ENCODE measurements around the gene CCDC15. TPM values are rescaled to one million over a fixed set of nuclear protein-coding genes. Genes with fewer than 3 reads are reported as not detected.
"Not testable (repeated sequence)": the region's sequence is repeated elsewhere in the genome, so short reads cannot be mapped to it uniquely, and the experiment has no call there.

Gene CCDC15
- total RNA-seq, 1 donor from 2014 or later = 2.6 TPM

- no peak for DNase-seq (ENCODE audit: low read depth in 2 of 2)
Observed at GRCh38 chr11:124987096-124987495, 33.1 kb downstream of the CCDC15 start.

GRCh38 chr11:124988063-124988462 lies 34.1 kb downstream of the CCDC15 start:
- DNase-seq (ENCODE audit: low read depth in 2 of 2) = no peak

- no peak for DNase-seq (ENCODE audit: low read depth in 2 of 2)
Observed at GRCh38 chr11:125001079-125001778, 47.2 kb downstream of the CCDC15 start.

GRCh38 chr11:125001849-125002248 lies 47.8 kb downstream of the CCDC15 start:
- no peak for DNase-seq (ENCODE audit: low read depth in 2 of 2)

GRCh38 chr11:125005491-125005890 lies 51.5 kb downstream of the CCDC15 start:
- DNase-seq (ENCODE audit: low read depth in 2 of 2) = no peak

- DNase-seq (ENCODE audit: low read depth in 2 of 2) = no peak
Observed at GRCh38 chr11:125016413-125016812, 62.4 kb downstream of the CCDC15 start.

- no peak for DNase-seq (ENCODE audit: low read depth in 2 of 2)
Observed at GRCh38 chr11:125020342-125020741, 66.3 kb downstream of the CCDC15 start.

- DNase-seq (ENCODE audit: low read depth in 2 of 2) = no peak
Observed at GRCh38 chr11:125022551-125022950, 68.5 kb downstream of the CCDC15 start.

- DNase-seq (ENCODE audit: low read depth in 2 of 2) = no peak
Observed at GRCh38 chr11:125025968-125026367, 72.0 kb downstream of the CCDC15 start.

- DNase-seq (ENCODE audit: low read depth in 2 of 2) = not testable (repeated sequence)
Observed at GRCh38 chr11:125029431-125029830, 75.4 kb downstream of the CCDC15 start.

- peak in 1 of 2 donors; percentile 79 for DNase-seq (ENCODE audit: low read depth in 2 of 2)
Observed at GRCh38 chr11:125036933-125037332, 82.9 kb downstream of the CCDC15 start.

- DNase-seq (ENCODE audit: low read depth in 2 of 2) = no peak
Observed at GRCh38 chr11:125049164-125049792, 95.3 kb downstream of the CCDC15 start.

- no peak for DNase-seq (ENCODE audit: low read depth in 2 of 2)
Observed at GRCh38 chr11:125052047-125052446, 98.0 kb downstream of the CCDC15 start.

GRCh38 chr11:125053167-125053566 lies 99.2 kb downstream of the CCDC15 start:
- no peak for DNase-seq (ENCODE audit: low read depth in 2 of 2)

- DNase-seq (ENCODE audit: low read depth in 2 of 2) = no peak
Observed at GRCh38 chr11:125055107-125055715, 101.2 kb downstream of the CCDC15 start.

GRCh38 chr11:125056111-125056510 lies 102.1 kb downstream of the CCDC15 start:
- not testable (repeated sequence) for DNase-seq (ENCODE audit: low read depth in 2 of 2)

- no peak for DNase-seq (ENCODE audit: low read depth in 2 of 2)
Observed at GRCh38 chr11:125056931-125057692, 103.1 kb downstream of the CCDC15 start.

GRCh38 chr11:125057693-125058016 lies 103.7 kb downstream of the CCDC15 start:
- no peak for DNase-seq (ENCODE audit: low read depth in 2 of 2)

GRCh38 chr11:125061281-125061680 lies 107.3 kb downstream of the CCDC15 start:
- no peak for DNase-seq (ENCODE audit: low read depth in 2 of 2)

GRCh38 chr11:125062218-125062930 lies 108.4 kb downstream of the CCDC15 start:
- DNase-seq (ENCODE audit: low read depth in 2 of 2) = no peak

- peak in 1 of 2 donors; percentile 65 for DNase-seq (ENCODE audit: low read depth in 2 of 2)
Observed at GRCh38 chr11:125062931-125063428, 109.0 kb downstream of the CCDC15 start, which contains the start of gene SLC37A2. SLC37A2 (plus strand) TSS chr11:125063305; CDS start chr11:125063368, 63 bp downstream.
